Kidney tubule cell (primary cell): Measurements from ENCODE around the gene DYSF.
A peak's percentile ranks its signal among the peaks of the same experiment; 100 is the strongest.

Experiments
- DNase-seq: peaks from one replicate; pipeline ENCODE4 v3.0.0-alpha.2; 2018; ENCODE audit warnings: low spot score

DYSF gene

DNA sequence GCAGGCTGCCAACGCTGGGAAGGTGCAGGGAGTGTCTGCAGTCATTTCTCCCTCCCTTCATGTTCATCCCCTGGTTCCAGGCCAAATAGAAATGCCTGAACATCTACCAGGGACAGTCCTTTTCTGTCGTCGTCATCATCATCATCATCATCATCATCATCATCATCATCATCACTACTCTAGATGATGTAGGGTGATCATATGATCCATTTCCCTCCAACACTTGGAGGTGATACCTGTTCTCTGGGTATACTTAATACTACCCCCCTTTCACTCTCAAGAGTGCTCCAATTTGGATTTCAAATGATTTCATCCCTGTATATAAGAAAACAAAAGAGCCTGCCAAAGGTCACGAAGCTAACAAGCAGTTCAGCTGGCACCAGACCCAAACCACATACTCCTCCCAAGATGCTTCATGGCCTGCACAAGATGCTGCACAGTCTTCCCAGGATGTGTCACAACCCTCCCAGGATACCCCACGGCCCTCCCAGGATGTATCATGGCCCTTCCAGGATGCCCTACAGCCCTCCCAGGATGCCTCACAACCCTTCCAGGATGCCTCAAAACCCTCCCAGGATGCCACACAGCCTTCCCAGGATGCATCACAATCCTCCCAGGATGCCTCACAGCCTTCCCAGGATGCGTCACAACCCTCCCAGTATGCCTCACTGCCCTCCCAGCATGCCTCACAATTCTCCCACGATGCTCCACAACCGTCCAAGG, 257.9 kb downstream of the DYSF start:
- no peak for DNase-seq

DNA sequence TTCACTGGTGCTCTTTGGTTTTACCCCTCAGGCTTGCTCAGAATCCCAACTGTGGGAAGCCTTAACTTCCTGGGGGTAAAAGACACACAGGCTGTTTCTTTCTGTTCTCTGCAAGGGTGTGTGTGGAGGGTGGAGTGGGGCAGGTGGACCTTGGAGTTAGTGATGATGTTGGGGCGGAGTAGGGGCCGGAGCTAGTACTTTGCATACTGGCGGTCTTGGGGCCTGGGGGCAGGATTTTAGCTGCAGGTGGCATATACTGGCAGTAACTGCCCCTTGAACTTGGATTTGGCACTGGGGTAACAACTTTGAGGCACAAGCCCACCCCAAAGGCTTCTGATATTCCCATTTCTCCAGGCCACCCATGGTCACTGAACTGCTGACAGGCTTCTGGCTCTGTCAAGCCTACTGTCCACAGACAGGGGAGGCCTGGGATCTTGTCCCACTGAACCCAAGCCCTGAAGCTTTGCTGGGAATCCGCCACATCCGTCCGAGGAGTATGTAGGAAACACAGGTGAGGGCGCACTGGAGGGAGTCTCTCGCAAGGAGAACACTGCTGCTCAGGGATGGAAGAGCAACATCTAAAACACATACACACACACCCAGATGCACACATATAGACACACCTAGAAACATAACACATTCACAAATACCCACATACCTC, 258.9 kb downstream of the DYSF start:
- DNase-seq: no peak

DNA sequence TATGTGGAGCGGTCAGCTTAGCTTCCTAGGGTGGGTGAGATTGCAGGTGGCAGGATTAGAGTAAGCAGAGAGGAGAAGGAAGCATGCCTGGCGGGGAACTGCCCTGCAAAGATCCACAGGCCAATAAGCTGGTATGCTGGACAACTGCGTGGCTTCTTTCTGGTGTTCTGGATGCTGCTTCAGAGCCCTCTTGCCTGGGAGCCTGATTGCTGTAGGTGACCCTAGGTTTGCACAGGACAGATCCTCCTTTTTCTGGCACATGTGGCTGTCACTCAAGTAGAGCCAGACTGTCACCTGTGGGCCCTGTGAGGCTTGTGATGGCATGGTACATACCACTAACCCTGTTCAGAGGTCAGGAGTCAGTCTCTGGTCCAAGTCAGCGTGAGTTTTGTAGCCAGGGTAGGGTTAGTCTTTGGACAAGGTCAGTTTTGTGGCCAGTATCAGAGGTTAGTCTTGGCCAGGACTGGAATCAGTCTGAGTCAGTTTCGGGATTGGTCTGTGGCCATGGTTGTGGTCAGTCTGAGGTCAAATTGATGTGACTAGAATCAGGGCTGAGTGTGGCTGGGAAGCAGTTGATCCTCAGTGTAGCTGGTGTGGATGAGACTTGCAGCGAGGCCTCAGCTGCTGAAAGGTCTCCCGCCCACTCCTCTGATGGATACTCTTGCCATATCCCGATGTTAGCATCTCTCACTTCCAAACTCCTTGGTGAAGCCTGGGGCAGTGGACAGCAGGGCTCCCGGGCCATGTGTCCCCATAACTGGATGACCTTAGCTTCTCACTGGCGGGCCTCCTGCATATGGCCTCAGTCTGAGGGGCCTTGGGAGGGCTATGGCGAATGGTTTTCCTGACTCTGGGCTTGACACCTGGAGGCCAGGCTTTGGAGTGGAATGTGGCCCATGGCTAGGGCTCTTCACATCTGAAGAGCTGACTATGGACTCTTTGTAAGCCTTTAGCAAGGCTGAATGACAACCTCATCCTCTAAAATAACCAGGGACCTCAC, 260.5 kb downstream of the DYSF start:
- no peak for DNase-seq

DNA sequence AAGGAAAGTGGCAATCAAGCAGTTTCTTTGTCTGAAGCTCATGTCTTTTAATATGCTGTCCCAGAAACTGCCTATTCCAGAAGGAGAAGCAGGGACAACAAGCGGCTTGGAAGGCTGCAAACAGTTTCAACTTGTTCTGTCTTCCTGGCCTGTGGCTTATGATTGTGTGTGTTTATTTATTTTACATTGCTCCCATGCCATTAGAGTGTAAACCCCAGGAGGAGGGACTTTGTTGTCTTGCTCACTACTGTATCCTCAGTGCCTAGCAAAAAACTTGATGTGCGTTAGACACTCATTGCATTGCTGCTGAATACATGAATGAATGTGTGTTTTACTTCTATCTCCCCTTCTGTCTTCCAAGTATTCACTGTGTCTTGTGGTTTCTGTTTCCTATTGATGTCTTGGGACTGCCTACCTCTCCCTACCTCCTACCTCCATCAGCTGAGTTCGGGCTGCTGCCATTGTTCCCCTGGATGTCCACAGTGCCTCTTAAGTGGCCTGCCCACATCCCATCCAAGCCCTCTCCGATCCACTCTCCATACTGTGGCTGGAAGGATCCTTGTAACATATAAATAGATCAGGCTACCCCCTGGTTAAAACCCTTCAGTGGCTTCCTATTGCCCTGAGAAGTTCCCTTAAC, 261.4 kb downstream of the DYSF start:
- no peak for DNase-seq

DNA sequence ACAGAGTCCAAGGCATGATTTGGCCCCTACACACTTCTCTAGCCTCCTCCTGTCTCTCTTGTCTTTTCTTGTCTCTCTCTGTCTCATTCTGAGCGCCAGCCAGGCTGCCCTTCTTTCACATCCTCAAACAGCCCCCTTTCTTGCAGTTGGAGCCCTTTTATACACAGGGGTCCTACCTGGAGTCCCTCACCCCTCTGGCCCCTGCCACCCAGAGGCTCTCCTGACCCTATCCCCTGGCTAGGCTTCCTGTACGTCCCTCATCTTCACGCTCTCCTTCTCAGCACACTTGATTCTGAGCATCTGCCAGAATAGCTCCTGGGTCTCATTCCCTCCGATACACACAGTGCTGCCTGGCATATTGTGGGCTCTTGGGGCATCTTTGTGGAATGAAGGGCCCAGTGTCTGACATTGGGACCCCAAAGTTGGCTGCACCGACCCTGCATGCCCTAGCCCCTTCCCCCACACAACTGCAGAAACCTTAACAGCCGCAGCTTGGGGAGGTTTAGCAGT, 261.9 kb downstream of the DYSF start:
- no peak for DNase-seq

DNA sequence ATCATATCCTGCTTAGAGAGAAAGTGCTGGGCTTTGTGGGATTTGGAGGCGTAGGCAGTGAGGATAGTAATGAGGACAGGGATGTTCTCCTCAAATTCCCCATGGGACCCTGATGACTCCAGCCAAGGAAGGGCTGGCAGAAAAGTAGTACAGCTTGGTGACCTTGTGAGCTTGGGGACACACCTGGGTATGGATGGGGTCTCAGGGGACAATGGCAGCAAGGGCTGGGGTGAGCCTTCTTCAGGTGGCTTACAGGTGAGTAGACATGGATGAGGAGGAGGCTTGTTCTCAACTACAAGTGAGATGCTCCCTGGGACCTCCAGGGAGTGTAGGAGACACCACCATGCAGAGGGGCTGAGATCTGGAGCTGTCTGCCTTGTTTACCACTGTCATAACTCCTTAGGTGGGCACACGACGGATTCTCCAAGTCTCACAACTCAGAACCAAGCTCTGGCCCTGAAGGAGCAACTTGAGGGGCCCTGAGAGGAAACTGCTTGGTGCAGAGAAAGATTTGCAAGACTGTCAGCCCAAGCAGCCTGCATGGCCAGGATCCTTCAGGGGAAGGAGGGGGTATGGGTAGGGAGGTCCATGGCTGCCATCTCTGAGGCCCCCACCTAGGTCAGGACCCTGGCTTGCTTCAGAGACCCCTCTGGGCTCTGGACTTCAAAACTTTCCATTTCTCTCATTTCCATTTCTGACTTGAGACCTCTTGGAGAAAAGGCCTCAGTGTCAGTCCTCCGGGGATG, 262.8 kb downstream of the DYSF start:
- DNase-seq: no peak

DNA sequence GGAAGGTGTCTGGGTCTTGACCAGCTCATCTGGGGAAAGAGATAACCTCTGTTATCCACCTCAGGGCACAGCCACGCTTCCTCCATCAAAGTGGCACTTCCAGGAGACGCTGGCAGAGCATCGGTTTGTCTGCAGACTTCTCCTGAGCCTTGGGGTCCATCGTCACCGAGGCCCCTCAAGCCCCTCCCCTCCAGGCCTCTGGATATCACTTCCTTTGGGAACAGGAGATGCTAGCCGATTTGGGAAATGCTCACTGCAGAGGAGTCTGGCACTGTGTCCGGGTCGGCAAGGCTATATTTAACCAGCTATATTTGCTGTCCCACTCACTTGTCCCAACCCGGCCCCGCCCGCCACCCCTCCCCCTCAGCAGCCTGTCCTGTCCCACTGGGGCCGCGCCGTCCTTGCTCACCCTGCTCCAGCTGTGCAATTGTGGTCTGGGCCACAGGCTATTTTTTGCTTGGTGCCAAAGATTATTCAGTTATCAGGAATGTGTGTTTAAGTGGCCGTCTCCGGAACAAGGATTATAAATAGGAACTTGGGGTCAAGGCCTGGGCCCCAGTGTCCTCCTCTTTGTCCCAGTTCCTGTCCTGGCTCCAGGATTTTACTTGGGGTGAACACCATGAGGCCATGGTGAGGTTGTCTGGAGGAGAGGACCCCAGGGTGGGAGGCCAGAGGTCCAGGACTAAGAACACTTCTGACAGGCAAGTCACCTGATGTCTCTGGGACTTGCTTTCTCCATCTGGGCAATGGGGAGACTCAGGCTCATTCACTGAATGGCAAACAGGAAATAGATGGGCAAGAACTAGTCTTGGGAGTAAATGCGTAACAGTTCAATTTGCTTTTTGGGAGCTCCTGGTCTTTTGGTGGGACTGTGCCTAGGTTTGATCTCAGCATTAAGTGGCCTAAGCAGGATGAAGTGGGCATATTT, 263.6 kb downstream of the DYSF start:
- peak; percentile 5 for DNase-seq

DNA sequence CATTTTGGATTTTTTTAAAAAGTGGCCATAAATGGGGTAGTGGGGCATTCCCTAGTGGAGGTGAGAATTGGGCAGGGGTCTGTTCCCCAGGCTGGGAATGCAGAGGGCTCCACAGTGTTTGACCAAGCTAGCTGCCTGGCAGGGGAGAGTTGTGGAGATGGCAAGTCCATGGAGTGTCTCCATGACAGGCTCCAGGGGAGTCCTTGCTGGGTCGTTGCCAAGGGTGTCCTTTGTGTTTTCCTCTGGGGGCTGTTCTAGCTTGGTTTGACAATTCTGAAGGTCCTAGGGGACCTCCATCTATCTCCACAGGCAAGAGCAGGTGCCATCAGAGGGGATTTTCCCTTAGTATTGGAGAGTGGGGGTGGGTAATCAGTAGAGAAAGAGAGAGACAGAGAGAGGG, 265.3 kb downstream of the DYSF start:
- DNase-seq: no peak

DNA sequence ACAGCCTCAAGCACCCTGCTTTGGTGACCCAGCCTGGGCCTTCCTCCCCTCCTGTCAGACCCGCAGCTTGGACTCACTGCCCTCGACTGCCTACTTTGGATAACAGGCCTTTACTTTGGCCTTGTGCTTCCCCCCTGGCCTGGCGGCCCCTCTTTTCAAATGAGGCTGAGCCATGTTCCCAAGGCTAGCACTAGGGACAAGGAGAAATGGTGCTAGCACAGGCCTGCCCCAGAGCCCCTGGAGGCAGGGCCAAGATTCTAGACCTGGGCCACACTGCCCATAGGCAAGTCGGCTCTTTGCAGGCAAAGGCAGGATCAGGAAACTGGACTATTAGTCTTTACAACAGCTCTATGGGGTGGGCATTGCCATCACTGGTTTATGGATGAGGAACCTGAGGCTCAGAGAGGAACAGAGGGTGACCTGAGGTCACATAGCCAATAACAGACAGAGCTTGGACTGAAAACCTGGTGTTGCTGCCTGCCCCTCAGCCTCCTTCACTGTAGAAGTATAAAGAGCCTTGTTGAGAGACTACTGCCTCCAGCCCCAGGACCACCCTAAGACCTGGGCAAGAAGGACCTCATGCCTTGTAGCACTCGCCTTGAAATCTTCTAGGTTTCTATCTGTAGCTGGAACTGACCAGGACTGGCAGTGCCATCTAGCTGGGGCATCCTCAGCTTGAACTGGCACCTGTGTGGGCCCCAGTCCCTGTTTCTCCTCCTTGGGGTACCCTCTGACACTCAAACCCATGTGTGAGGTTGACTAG, 266.3 kb downstream of the DYSF start:
- no peak for DNase-seq

DNA sequence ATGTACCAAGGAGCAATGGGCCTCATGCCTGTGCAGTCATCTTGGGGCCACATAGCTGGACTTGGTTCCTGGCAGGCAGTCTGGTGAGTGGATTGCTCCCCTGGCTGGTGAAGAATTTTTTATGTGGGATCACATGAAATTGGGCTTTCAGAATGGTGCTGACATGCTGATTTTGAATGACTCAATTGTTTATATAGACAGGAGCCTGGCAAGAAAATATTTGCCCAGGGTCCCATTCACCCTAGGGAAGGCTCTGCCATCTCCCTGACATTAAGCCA, 266.9 kb downstream of the DYSF start:
- DNase-seq: no peak

DNA sequence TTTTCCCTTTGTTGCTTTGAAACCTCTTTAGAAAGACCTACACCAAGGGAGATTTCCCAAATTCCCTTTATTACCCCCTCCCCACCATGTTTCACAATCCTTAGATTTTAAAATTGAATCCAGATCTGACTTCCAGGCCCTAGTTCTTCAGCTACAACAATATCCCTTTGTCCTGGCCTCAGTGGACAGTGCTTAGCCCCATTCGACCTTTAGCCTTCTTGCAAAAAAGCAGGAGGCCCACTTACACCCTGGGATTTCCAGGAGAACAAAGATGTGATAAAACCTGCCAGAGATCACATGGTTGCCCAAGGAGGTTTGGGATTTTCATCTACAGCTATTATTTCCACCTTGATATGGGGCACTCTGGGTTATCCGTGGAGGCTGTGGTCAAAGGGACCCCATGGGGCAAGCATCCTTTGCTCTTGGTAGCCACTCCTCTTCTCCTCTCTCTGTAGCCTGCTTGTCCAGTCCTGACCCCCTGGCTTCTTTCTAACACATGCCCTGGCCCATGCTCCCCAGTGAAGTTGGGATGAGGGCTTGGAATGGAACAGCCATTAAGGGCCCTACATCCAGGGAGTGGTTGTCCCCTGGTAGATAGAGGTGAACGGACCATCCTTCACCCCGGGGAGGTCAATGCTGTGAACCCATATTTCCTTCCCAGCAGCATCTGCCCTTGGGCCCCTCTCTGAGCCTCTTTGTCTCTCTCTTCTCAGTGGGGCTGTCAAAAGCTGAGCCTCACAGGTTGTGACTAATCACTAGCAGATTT, 267.4 kb downstream of the DYSF start:
- DNase-seq: no peak

DNA sequence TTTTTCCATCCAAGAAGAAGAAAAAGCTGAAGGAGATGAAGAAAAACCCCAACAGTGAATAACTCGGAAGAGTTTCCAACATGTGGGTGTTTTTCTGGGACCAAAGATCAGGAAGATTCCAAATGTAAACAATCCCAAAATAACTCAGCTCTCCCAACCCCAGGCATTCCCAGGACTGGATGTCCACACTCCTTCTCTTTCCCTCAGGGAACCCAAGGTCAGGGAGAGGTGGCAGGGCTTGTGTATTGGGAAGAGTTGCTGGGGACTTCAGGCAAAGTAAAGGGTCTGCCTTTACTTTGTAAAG, 268.0 kb downstream of the DYSF start:
- no peak for DNase-seq

DNA sequence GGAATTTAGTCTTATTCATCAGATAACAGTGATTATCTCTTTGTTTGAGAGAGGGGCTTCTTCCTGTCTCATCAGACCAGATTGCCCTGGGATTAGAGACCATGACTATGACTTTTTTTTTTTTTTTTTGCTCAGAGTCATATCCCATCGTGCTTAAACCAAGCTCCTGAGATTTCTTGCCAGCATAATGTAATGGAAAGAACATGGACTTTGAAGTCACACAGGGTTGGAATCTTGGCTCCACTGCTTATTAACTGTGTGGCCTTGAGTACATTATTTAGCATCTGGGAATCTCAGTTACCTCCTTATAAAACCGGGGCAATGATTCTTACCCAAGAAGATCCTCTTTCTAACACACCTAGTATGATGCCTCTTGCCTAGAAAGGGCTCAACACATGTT, 268.3 kb downstream of the DYSF start:
- no peak for DNase-seq

DNA sequence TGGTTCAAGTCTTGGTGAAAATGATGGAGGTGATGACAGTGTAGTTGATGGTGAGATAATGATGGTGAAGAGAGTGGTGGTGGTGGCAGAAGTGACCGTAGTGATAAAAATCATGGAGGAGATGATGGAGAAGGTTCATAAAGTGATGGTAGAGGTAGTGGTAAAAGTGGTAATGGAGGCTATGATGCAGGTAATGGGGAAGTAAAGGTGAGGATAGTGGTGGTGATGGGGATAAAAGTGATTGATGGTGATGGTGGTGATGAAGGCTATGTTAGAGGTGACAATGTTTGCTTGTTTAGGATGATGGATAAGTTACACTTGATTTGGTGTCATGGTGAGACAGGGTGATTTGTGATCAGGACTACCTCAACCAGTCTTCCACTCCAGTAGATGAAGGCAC, 268.9 kb downstream of the DYSF start:
- DNase-seq: no peak

DNA sequence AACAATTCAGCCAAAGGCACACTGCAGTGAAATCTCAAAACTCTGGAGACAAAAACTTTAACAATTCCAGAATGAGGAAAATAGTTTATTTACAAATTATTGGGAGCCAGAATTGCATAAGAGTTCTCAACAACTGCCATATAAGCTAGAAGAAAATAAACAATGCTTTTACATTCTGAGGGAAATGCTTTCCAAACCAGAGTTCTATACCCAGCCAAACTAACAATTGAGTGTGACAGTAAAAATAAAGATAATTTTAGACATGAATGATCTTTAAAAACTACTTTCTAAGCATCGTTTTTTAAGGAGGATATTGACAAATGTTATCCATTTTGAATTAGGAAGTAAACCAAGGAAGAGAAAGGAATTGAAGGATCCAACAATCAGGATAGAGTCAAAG, 271.4 kb downstream of the DYSF start:
- DNase-seq: no peak

DNA sequence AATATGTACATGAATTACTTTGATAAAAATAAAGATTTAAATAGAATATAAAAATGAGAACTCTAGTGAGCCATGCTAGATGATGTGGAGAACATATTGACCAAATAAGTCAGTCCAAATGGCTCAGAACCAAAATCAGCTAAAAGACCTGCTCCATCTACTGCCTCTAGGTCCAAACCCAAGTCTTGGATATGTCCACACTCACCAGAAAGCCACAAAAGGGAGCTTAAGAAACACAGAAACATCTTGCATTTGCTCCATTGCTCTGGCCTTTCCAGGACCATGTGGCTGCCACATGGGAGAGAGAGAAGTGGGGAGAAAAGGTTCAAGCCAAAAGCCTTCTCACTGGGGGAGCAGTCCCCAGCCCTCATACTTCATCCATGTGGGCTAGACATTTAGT, 272.5 kb downstream of the DYSF start:
- no peak for DNase-seq

DNA sequence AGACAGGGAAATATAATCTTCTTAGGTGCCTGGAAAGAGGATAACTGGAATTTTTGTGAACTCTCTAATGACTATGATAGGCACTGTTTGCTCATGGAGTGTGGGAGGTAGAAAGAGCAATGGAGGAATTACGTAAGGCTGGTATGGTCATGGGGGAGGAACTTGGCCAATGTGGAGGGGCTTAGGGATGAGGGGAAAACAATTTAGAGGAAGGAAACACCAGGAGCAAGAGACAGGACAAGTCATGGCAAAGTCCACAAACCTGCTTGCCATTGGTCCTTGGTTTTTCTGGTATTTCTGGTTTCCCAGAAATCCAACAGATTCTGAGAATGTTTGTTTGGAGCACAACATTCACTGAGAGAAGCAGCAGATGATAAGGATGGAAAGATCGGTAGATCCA, 274.2 kb downstream of the DYSF start:
- no peak for DNase-seq

DNA sequence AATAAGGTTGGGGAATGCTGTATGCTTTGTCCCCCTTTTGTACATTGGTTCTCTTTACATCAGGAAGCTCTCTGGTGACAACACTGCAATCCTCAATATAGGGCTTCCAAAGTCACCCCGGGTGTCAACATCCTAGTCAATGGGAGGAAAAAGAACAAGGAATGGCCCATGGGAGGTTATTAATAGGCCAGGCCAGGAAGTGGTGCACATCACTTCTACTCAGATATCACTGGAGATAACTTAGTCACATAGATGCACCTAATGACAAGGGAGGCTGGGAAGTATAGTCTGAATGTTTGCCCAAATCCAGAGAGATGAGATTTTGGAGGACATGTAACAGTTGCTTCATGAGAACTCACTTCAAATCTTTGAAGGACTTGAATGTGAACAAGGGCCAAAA, 274.7 kb downstream of the DYSF start:
- no peak for DNase-seq

DNA sequence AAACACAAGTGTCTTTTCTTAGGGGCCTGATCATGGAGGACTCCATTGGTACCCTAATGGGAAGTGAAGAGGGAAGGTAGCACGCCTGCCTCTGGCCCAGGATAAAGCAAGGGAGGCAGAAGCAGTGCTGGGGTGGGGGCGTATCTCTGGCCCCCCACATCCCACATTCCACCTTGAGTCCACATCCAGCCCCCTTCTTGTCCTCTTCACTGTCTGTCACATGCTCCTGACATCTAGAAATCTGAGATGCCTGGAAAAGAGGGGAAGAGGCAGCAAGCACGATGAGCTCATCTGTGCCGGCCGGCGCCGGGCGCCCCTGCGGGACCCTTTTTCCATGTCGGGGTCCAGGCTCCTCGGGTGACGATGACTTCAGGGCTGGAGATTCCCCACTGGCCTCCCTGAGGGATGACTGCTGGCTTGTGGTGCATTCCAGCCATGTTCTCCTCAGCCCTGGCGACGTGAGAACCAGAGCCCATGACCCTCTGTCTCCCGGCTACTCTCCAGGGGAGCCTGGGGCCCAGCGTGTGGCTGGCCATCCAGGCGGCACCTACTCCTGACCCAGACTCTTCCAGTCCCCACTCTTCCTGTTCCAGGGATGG, 277.5 kb downstream of the DYSF start:
- DNase-seq: no peak
